WTC11 (cell line): ENCODE results near the gene MIER1. TPM values are rescaled to one million over a fixed set of nuclear protein-coding genes. Genes with fewer than 3 reads are reported as not detected.
"Not testable (repeated sequence)": the region's sequence is repeated elsewhere in the genome, so short reads cannot be mapped to it uniquely, and the experiment has no call there.

Experiments
- ATAC-seq: fragments of 200-7000 bp; cut with Tn5 transposase; 2 replicates; pipeline ENCODE4 v1.10.0; 2021; ENCODE audit warnings: mild to moderate bottlenecking, moderate library complexity
- CTCF ChIA-PET: fragments of 300-600 bp; sonication (Branson Sonifier 250); formaldehyde crosslinking; loops from one replicate; lab custom pipeline; 2021; ENCODE audit warnings: antibody characterized with exemption; lab: Charles Lee
- POLR2A ChIA-PET: fragments of 350-600 bp; sonication (Branson Sonifier 250); formaldehyde crosslinking; loops from one replicate; lab custom pipeline; 2021; ENCODE audit warnings: antibody characterized with exemption; lab: Charles Lee
- DNase-seq: peaks from one replicate; pipeline ENCODE4 v3.0.0; 2021; ENCODE audit warnings: low spot score
- H3K27ac Mint-ChIP-seq: 2 replicates; pipeline ENCODE4 v1.8.0; 2021; ENCODE audit warnings: mixed read lengths
- H3K27me3 Mint-ChIP-seq: 2 replicates; pipeline ENCODE4 v1.8.0; 2021; ENCODE audit warnings: low read depth, mild to moderate bottlenecking, moderate library complexity, mixed read lengths
- H3K36me3 Mint-ChIP-seq: 2 replicates; pipeline ENCODE4 v1.8.0; 2021; ENCODE audit warnings: mixed read lengths
- H3K4me1 Mint-ChIP-seq: 2 replicates; pipeline ENCODE4 v1.8.0; 2022; ENCODE audit warnings: mixed read lengths
- H3K4me3 Mint-ChIP-seq: 2 replicates; pipeline ENCODE4 v1.8.0; 2021; ENCODE audit warnings: mild to moderate bottlenecking, moderate library complexity, mixed read lengths
- H3K9me3 Mint-ChIP-seq: 2 replicates; pipeline ENCODE4 v1.8.0; 2021; ENCODE audit warnings: mixed read lengths
- CBFB ChIP-seq: sonication (generic); formaldehyde crosslinking; IDR thresholded peaks from 2 replicates; pipeline ENCODE4 v1.8.1; 2022; ENCODE audit warnings: mild to moderate bottlenecking, low read depth, missing genetic modification reagents
- ELF4 ChIP-seq: sonication (generic); formaldehyde crosslinking; IDR thresholded peaks from 2 replicates; pipeline ENCODE4 v1.8.1; 2022; ENCODE audit warnings: low read depth, mild to moderate bottlenecking, moderate library complexity, missing genetic modification reagents
- FOXJ3 ChIP-seq: sonication (generic); formaldehyde crosslinking; IDR thresholded peaks from 2 replicates; pipeline ENCODE4 v1.9.0; 2021; ENCODE audit warnings: missing genetic modification reagents, mild to moderate bottlenecking, borderline replicate concordance
- GRHL2 ChIP-seq: fragments of 250-450 bp; sonication (Bioruptor Pico); IDR thresholded peaks from 2 replicates; pipeline ENCODE4 v1.8.0; 2022; ENCODE audit warnings: mild to moderate bottlenecking, moderate library complexity; ENCODE audit not compliant: insufficient replicate concordance, severe bottlenecking
- IRF2 ChIP-seq: sonication (generic); formaldehyde crosslinking; IDR thresholded peaks from 2 replicates; pipeline ENCODE4 v1.8.0; 2022; ENCODE audit warnings: low read depth, missing genetic modification reagents, borderline replicate concordance
- KAT7 ChIP-seq: sonication (generic); formaldehyde crosslinking; IDR thresholded peaks from 2 replicates; pipeline ENCODE4 v1.8.1; 2023; ENCODE audit warnings: missing genetic modification reagents, mild to moderate bottlenecking, borderline replicate concordance
- MYBL2 ChIP-seq: sonication (generic); formaldehyde crosslinking; IDR thresholded peaks from 2 replicates; pipeline ENCODE4 v1.8.1; 2023; ENCODE audit warnings: mild to moderate bottlenecking, moderate library complexity, missing genetic modification reagents
- NR2C2 ChIP-seq: sonication (generic); formaldehyde crosslinking; IDR thresholded peaks from 2 replicates; pipeline ENCODE4 v1.8.0; 2022; ENCODE audit warnings: mild to moderate bottlenecking, missing genetic modification reagents
- NR3C1 ChIP-seq: sonication (generic); formaldehyde crosslinking; conservative IDR thresholded peaks from 2 replicates; pipeline ENCODE4 v1.8.1; 2023; ENCODE audit warnings: low read depth, mild to moderate bottlenecking, missing genetic modification reagents
- OVOL2 ChIP-seq: fragments of 250-450 bp; sonication (Bioruptor Pico); IDR thresholded peaks from 2 replicates; pipeline ENCODE4 v1.9.0; 2021; ENCODE audit warnings: mild to moderate bottlenecking, borderline replicate concordance
- PRRX2 ChIP-seq: fragments of 250-450 bp; sonication (Bioruptor Pico); IDR thresholded peaks from 2 replicates; pipeline ENCODE4 v1.8.0; 2021; ENCODE audit warnings: mild to moderate bottlenecking
- RORB ChIP-seq: fragments of 250-450 bp; sonication (Bioruptor Pico); IDR thresholded peaks from 2 replicates; pipeline ENCODE4 v1.9.0; 2021; ENCODE audit warnings: mild to moderate bottlenecking
- SP1 ChIP-seq: sonication (generic); formaldehyde crosslinking; conservative IDR thresholded peaks from 2 replicates; pipeline ENCODE4 v1.8.1; 2022; ENCODE audit warnings: missing genetic modification reagents
- USF2 ChIP-seq: sonication (generic); formaldehyde crosslinking; IDR thresholded peaks from 2 replicates; pipeline ENCODE4 v1.8.1; 2023; ENCODE audit warnings: mild to moderate bottlenecking, missing genetic modification reagents, moderate library complexity
- ZNF281 ChIP-seq: sonication (generic); formaldehyde crosslinking; IDR thresholded peaks from 2 replicates; pipeline ENCODE4 v1.8.0; 2023; ENCODE audit warnings: mild to moderate bottlenecking, missing genetic modification reagents
- ZNF317 ChIP-seq: sonication (generic); formaldehyde crosslinking; IDR thresholded peaks from 2 replicates; pipeline ENCODE4 v1.8.1; 2023; ENCODE audit warnings: low read depth, mild to moderate bottlenecking, moderate library complexity, missing genetic modification reagents, borderline replicate concordance
- total RNA-seq: library from RNA; stranded (reverse); gene quantifications from 3 replicates; pipeline ENCODE4 v1.2.3, GENCODE V29; 2021
- TF ChIP-seq, protein P1 (sequence below): sonication (generic); formaldehyde crosslinking; IDR thresholded peaks from 2 replicates; pipeline ENCODE4 v1.8.0; 2023; ENCODE audit warnings: missing genetic modification reagents
- TF ChIP-seq, protein P2 (sequence below): sonication (generic); formaldehyde crosslinking; IDR thresholded peaks from 2 replicates; pipeline ENCODE4 v1.8.1; 2023; ENCODE audit warnings: mild to moderate bottlenecking, missing genetic modification reagents
- TF ChIP-seq, protein P3 (sequence below): sonication (generic); formaldehyde crosslinking; conservative IDR thresholded peaks from 2 replicates; pipeline ENCODE4 v1.8.1; 2022; ENCODE audit warnings: mild to moderate bottlenecking, missing genetic modification reagents
- TF ChIP-seq, protein P4 (sequence below): sonication (generic); formaldehyde crosslinking; IDR thresholded peaks from 2 replicates; pipeline ENCODE4 v1.8.1; 2022; ENCODE audit warnings: mild to moderate bottlenecking, missing genetic modification reagents, moderate library complexity, borderline replicate concordance
- TF ChIP-seq, protein P5 (sequence below): fragments of 250-450 bp; sonication (Bioruptor Pico); IDR thresholded peaks from 2 replicates; pipeline ENCODE4 v1.9.0; 2021; ENCODE audit warnings: mild to moderate bottlenecking, borderline replicate concordance

MIER1 gene
- total RNA-seq, 1 experiment from 2014 or later: 31.0 TPM

DNA sequence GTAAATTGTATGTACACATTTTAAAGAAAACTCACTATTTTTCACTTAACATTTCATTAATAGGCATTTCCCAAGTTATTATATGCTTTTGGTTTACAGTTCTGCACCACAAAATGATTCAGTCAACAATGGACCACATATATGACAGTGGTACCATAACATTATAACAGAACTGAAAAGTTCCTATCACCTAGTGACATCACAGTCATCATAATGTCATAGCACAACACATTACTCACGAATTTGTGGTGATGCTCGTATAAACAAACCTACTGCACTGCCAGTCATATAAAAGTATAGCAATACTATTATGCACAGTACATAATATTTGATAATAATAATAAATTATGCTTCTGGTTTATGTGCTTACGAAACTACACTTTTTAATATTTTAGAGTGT is 31.1 kb upstream of the MIER1 start:
- Mint-ChIP-seq H3K36me3 (no peaks in the 10 kb centered on the region), H3K4me3 (no peak overlapping the region), H3K9me3 (peaks cover 11% of the 10 kb centered on the region), H3K4me1 (no peaks in the 10 kb centered on the region), H3K27me3 (no peaks in the 10 kb centered on the region), H3K27ac (no peak overlapping the region)
- ChIA-PET POLR2A (no interaction called here), CTCF (no interaction called here)
- DNase-seq (no peak), ATAC-seq (no peak)
- TF ChIP-seq, protein P1, sequence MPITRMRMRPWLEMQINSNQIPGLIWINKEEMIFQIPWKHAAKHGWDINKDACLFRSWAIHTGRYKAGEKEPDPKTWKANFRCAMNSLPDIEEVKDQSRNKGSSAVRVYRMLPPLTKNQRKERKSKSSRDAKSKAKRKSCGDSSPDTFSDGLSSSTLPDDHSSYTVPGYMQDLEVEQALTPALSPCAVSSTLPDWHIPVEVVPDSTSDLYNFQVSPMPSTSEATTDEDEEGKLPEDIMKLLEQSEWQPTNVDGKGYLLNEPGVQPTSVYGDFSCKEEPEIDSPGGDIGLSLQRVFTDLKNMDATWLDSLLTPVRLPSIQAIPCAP: no peak
- no peak for TF ChIP-seq GRHL2 (CRISPR knock-in tag)
- TF ChIP-seq OVOL2 (CRISPR knock-in tag): no peak
- TF ChIP-seq IRF2 (CRISPR knock-in tag): no peak
- TF ChIP-seq FOXJ3 (CRISPR knock-in tag): no peak

GRCh38 chr1:66915203-66915602 is 9.6 kb upstream of the MIER1 start:
- DNase-seq, H3K27me3 Mint-ChIP-seq, H3K9me3 Mint-ChIP-seq, ATAC-seq, H3K27ac Mint-ChIP-seq, H3K4me3 Mint-ChIP-seq: not testable (repeated sequence)
- Mint-ChIP-seq H3K4me1 (peaks cover 23% of the 10 kb centered on the region), H3K36me3 (peaks cover 16% of the 10 kb centered on the region)
- POLR2A ChIA-PET: interaction anchor here (0.7 kb wide), 1 partner anchor 10 kb away, joined by 8 read pairs; no protein-coding TSS in a partner anchor
- CTCF ChIA-PET: interaction anchor here (0.6 to 1.3 kb wide), 2 partner anchors 15 to 300 kb away, joined by 3 read pairs; no protein-coding TSS in a partner anchor

- TF ChIP-seq, protein P2, sequence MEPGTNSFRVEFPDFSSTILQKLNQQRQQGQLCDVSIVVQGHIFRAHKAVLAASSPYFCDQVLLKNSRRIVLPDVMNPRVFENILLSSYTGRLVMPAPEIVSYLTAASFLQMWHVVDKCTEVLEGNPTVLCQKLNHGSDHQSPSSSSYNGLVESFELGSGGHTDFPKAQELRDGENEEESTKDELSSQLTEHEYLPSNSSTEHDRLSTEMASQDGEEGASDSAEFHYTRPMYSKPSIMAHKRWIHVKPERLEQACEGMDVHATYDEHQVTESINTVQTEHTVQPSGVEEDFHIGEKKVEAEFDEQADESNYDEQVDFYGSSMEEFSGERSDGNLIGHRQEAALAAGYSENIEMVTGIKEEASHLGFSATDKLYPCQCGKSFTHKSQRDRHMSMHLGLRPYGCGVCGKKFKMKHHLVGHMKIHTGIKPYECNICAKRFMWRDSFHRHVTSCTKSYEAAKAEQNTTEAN (CRISPR knock-in tag): no peak
- TF ChIP-seq SP1 (CRISPR knock-in tag): no peak
- TF ChIP-seq USF2 (CRISPR knock-in tag): no peak
- no peak for TF ChIP-seq CBFB (CRISPR knock-in tag)
- TF ChIP-seq ELF4: no peak
- TF ChIP-seq, protein P3, sequence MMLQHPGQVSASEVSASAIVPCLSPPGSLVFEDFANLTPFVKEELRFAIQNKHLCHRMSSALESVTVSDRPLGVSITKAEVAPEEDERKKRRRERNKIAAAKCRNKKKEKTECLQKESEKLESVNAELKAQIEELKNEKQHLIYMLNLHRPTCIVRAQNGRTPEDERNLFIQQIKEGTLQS (CRISPR knock-in tag): no peak
- no peak for TF ChIP-seq MYBL2 (CRISPR knock-in tag)
- TF ChIP-seq RORB (CRISPR knock-in tag): no peak
- TF ChIP-seq, protein P4, sequence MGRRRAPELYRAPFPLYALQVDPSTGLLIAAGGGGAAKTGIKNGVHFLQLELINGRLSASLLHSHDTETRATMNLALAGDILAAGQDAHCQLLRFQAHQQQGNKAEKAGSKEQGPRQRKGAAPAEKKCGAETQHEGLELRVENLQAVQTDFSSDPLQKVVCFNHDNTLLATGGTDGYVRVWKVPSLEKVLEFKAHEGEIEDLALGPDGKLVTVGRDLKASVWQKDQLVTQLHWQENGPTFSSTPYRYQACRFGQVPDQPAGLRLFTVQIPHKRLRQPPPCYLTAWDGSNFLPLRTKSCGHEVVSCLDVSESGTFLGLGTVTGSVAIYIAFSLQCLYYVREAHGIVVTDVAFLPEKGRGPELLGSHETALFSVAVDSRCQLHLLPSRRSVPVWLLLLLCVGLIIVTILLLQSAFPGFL: no peak
- no peak for TF ChIP-seq FOXJ3 (CRISPR knock-in tag)
- TF ChIP-seq PRRX2 (CRISPR knock-in tag): no peak
- TF ChIP-seq NR3C1 (CRISPR knock-in tag): no peak
- no peak for TF ChIP-seq ZNF317 (CRISPR knock-in tag)
- no peak for TF ChIP-seq KAT7 (CRISPR knock-in tag)
- TF ChIP-seq, protein P5, sequence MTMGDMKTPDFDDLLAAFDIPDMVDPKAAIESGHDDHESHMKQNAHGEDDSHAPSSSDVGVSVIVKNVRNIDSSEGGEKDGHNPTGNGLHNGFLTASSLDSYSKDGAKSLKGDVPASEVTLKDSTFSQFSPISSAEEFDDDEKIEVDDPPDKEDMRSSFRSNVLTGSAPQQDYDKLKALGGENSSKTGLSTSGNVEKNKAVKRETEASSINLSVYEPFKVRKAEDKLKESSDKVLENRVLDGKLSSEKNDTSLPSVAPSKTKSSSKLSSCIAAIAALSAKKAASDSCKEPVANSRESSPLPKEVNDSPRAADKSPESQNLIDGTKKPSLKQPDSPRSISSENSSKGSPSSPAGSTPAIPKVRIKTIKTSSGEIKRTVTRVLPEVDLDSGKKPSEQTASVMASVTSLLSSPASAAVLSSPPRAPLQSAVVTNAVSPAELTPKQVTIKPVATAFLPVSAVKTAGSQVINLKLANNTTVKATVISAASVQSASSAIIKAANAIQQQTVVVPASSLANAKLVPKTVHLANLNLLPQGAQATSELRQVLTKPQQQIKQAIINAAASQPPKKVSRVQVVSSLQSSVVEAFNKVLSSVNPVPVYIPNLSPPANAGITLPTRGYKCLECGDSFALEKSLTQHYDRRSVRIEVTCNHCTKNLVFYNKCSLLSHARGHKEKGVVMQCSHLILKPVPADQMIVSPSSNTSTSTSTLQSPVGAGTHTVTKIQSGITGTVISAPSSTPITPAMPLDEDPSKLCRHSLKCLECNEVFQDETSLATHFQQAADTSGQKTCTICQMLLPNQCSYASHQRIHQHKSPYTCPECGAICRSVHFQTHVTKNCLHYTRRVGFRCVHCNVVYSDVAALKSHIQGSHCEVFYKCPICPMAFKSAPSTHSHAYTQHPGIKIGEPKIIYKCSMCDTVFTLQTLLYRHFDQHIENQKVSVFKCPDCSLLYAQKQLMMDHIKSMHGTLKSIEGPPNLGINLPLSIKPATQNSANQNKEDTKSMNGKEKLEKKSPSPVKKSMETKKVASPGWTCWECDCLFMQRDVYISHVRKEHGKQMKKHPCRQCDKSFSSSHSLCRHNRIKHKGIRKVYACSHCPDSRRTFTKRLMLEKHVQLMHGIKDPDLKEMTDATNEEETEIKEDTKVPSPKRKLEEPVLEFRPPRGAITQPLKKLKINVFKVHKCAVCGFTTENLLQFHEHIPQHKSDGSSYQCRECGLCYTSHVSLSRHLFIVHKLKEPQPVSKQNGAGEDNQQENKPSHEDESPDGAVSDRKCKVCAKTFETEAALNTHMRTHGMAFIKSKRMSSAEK: no peak
- TF ChIP-seq ZNF281 (CRISPR knock-in tag): no peak
- TF ChIP-seq NR2C2: no peak
- peaks cover 23% of the 10 kb centered on the region for H3K4me1 Mint-ChIP-seq
- no peak for ATAC-seq
- H3K36me3 Mint-ChIP-seq: peaks cover 16% of the 10 kb centered on the region
- ChIA-PET CTCF (no interaction called here), POLR2A (interaction anchor here (0.6 kb wide), 1 partner anchor 29 kb away, joined by 8 read pairs; no protein-coding TSS in a partner anchor)
- no peak overlapping the region for H3K4me3 Mint-ChIP-seq
- no peak overlapping the region for H3K27ac Mint-ChIP-seq
- DNase-seq: no peak
- peaks cover 9% of the 10 kb centered on the region for H3K9me3 Mint-ChIP-seq
- H3K27me3 Mint-ChIP-seq: no peaks in the 10 kb centered on the region
Measured at GRCh38 chr1:66916320-66916719, 8.5 kb upstream of the MIER1 start.
